ENCODE measurements around the gene SERGEF. TPM values are rescaled to one million over a fixed set of nuclear protein-coding genes. Genes with fewer than 3 reads are reported as not detected.

Gene SERGEF
- 29.9 and 40.8 TPM in 2 replicates for total RNA-seq

GRCh38 chr11:18012906-18013781 lies at the start of gene SERGEF:
Gene SERGEF (minus strand): TSS chr11:18013047. CDS start chr11:18013010, 37 bp downstream.

DNA sequence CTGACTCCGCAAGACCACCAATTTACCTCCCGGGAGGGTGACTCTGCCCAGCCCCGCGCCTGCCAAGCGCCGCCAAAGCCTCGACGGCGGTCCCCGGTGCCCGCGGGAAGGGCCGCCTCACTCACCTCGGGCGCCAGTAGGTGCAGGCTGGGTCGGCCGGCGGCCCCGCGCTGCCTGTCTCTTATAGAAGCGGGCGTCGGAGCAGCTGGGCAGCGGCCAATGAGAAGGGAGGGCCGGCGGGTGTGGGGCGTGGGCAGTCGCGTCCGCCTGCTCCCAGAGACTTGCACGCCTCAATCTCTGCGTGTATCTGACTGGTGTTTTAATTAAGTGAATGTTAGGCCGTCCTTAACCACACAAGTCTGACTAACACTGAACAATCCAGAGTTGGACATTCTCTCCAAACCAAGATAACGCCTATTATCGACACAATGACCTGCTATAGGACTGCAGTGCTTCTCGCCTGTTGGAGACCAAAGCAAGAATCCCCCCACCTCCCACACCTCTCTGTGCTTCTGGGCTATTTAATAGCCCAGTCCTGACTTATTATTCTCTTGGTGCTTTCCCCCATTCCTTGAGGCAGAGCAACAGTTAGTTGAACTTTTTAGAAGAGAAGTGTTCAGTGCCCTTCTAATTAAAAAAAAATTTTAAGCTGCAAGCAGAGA lies 33.4 kb upstream of the SERGEF start, which contains the start of gene TPH1:
TPH1 (minus strand) TSS at position 154 of the 662 bp plus-strand sequence. CDS start 5,507 bp downstream, outside the sequence.

Other genes with a start within 250 kb of the SERGEF start
- under 0.01 and 0.08 TPM in 2 replicates for gene TPH1, start 33.2 kb upstream of the SERGEF start, total RNA-seq
- gene SAAL1, start 93.0 kb upstream of the SERGEF start, total RNA-seq = 14.8 and 26.0 TPM in 2 replicates
- 24.1 and 45.6 TPM in 2 replicates for gene MRGPRX3, start 119.5 kb upstream of the SERGEF start, total RNA-seq
- gene MRGPRX4, start 159.8 kb upstream of the SERGEF start, total RNA-seq = 0.27 and 0.55 TPM in 2 replicates
- not detected in 2 replicates for gene SAA4, start 223.8 kb upstream of the SERGEF start, total RNA-seq
- gene SAA2, start 235.6 kb upstream of the SERGEF start, total RNA-seq = 7.4 and 19.6 TPM in 2 replicates

Measured in hair follicular keratinocyte (primary cell).